ENCODE measurements around the gene P2RX5. TPM values are rescaled to one million over a fixed set of nuclear protein-coding genes. Genes with fewer than 3 reads are reported as not detected.

P2RX5 gene, protein sequence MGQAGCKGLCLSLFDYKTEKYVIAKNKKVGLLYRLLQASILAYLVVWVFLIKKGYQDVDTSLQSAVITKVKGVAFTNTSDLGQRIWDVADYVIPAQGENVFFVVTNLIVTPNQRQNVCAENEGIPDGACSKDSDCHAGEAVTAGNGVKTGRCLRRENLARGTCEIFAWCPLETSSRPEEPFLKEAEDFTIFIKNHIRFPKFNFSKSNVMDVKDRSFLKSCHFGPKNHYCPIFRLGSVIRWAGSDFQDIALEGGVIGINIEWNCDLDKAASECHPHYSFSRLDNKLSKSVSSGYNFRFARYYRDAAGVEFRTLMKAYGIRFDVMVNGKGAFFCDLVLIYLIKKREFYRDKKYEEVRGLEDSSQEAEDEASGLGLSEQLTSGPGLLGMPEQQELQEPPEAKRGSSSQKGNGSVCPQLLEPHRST
- total RNA-seq = under 1 TPM in 1 of 4 donors, not detected in 3; 0.54 TPM

DNA sequence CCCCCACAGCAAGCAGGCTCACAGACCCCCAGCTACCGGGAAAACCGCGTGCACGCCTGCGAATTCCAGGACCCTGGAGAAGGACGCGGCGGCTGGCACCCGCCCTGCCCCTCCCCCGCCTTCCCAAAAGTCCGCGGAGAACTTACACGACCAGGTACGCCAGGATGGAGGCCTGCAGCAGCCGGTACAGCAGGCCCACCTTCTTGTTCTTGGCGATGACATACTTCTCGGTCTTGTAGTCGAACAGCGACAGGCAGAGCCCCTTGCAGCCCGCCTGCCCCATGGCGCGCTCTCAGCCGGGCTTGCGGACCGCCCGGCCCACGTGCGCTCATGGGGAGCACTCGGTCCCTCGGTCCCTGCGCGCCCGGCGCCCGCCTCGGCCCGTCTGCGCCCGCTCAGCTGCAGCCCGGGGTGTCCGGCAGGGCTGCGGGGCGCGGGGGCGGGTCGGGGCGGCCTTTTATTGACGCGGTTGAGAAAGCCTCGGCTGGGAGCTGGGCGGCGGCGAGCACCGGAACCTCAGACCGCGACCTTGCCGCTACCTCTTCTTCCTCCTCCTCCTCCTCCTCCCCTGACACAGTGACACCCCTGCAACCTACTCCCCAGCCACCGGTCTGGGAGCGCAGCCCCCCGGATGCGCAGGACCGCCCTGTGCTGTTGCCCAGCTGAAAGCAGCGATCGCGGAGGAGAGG lies at the start of gene P2RX5:
Gene P2RX5, minus strand, starts transcription at position 433 of the 689 bp plus-strand sequence. Its CDS starts 150 bp downstream, at position 283.
- peak in 1 of 2 donors; percentile 7 for DNase-seq
- TF ChIP-seq, protein P1, sequence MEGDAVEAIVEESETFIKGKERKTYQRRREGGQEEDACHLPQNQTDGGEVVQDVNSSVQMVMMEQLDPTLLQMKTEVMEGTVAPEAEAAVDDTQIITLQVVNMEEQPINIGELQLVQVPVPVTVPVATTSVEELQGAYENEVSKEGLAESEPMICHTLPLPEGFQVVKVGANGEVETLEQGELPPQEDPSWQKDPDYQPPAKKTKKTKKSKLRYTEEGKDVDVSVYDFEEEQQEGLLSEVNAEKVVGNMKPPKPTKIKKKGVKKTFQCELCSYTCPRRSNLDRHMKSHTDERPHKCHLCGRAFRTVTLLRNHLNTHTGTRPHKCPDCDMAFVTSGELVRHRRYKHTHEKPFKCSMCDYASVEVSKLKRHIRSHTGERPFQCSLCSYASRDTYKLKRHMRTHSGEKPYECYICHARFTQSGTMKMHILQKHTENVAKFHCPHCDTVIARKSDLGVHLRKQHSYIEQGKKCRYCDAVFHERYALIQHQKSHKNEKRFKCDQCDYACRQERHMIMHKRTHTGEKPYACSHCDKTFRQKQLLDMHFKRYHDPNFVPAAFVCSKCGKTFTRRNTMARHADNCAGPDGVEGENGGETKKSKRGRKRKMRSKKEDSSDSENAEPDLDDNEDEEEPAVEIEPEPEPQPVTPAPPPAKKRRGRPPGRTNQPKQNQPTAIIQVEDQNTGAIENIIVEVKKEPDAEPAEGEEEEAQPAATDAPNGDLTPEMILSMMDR (IDR thresholded peaks at IDR 0.05) = no peak
- TF ChIP-seq POLR2A (IDR thresholded peaks at IDR 0.05) = no peak
- peak within 1 kb of the TSS in 1 of 3 donors; percentile 3 for H3K4me3 ChIP-seq (replicated peaks in 1 of 3)
- no peaks in the 10 kb centered on the region for H3K9me3 ChIP-seq
- intact Hi-C loops (cut with DNase I) = no loop called here
- WGBS, 2 donors = 1 to 2% methylated on average over 11 to 22 of the region's 65 CpGs
- peaks cover 3% of the 10 kb centered on the region for H3K27me3 ChIP-seq
- peaks cover 7 to 14% of the 10 kb centered on the region in 2 donors for H3K4me1 ChIP-seq
- no peak within 1 kb of the TSS for H3K27ac ChIP-seq
- H3K36me3 ChIP-seq = no peaks in the 10 kb centered on the region

DNA sequence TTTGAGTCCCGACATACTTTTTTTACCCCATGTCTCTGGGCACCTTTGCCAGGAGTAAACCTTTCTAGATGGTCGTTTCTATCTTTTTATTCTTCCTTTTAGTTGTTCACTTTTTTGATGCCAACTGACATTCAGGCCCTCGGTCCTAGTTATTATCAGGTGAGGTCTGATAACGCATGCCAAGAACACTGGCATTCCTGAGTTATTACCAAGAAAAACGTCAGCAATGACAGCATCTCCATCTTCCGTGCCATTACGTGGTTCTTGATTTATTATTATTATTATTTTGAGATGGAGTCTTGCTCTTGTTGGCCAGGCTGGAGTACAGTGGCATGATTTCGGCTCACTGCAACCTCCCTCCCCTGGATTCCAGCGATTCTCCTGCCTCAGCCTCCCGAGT lies 49.1 kb upstream of the P2RX5 start:
- H3K27me3 ChIP-seq = no peaks in the 10 kb centered on the region
- intact Hi-C loops (cut with DNase I) = no loop called here
- no peak for DNase-seq
- H3K36me3 ChIP-seq = no peaks in the 10 kb centered on the region
- no peak overlapping the region for H3K27ac ChIP-seq
- TF ChIP-seq POLR2A (IDR thresholded peaks at IDR 0.05) = no peak
- TF ChIP-seq, protein P1 (IDR thresholded peaks at IDR 0.05) = no peak
- H3K4me3 ChIP-seq (replicated peaks in 1 of 3) = no peak overlapping the region
- H3K4me1 ChIP-seq = no peaks in the 10 kb centered on the region
- WGBS, 2 donors = 81 to 91% methylated on average over 10 of the region's 10 CpGs
- no peaks in the 10 kb centered on the region for H3K9me3 ChIP-seq

DNA sequence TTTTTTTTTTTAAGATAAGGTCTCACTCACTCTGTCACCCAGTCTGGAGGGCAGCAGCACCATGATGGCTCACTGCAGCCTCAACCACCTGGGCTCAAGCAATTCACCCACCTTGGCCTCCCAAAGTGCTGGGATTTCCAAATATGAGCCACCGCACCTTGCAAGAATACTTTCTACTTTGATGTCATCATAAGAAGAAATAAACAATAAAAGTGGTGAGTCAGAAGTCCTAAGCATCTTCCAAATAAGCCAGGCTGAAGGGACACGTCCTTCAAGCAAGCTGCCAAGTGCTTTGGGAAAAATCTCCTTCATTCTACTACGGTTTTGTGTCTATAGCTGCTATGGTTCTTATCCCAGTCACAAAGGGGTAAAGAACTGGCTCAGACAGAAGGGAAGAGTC lies 48.1 kb upstream of the P2RX5 start:
- intact Hi-C loops (cut with DNase I) = no loop called here
- no peaks in the 10 kb centered on the region for H3K36me3 ChIP-seq
- no peak overlapping the region for H3K27ac ChIP-seq
- peaks cover 0 to 5% of the 10 kb centered on the region in 2 donors for H3K4me1 ChIP-seq
- H3K27me3 ChIP-seq = no peaks in the 10 kb centered on the region
- no peak for TF ChIP-seq POLR2A (IDR thresholded peaks at IDR 0.05)
- TF ChIP-seq, protein P1 (IDR thresholded peaks at IDR 0.05) = no peak
- no peaks in the 10 kb centered on the region for H3K9me3 ChIP-seq
- no peak overlapping the region for H3K4me3 ChIP-seq (replicated peaks in 1 of 3)
- 79 to 87% methylated on average over 3 of the region's 3 CpGs for WGBS, 2 donors
- DNase-seq = no peak

DNA sequence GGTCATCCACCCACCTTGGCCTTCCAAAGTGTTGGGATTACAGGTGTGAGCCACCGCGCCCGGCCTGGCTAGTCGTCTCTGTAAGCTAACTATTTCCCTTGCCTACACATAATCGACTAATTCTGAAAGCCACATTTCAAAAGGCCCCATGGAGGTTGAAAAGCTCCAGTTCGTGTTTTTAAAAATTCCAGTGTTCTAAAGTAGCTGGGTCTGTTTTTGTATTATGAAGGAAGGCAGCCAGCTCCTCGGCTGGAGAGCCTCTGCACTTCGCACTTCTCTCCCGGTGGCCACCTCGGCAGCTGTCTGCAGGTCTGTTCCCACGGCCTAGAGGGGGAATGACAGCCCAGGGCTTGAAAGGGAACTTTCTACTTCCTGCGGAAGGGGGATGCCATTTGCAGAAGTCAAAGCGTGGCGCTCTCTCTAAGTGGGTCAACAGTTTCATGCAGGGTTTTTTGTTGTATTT lies 44.7 kb upstream of the P2RX5 start:
- intact Hi-C loops (cut with DNase I) = no loop called here
- Histone ChIP-seq H3K36me3 (no peaks in the 10 kb centered on the region), H3K9me3 (no peaks in the 10 kb centered on the region), H3K27me3 (no peaks in the 10 kb centered on the region), H3K4me3 (replicated peaks in 1 of 3) (no peak overlapping the region), H3K27ac (no peak overlapping the region), H3K4me1 (peaks cover 0 to 21% of the 10 kb centered on the region in 2 donors)
- 50 to 54% methylated on average over 14 of the region's 14 CpGs for WGBS, 2 donors
- DNase-seq = peak in 1 of 2 donors; percentile 15
- TF ChIP-seq POLR2A (IDR thresholded peaks at IDR 0.05) = no peak
- TF ChIP-seq, protein P1 (IDR thresholded peaks at IDR 0.05) = no peak

All from thyroid gland (tissue), 4 donors.